GM19467 (cell line): ENCODE results near the gene CRAT.
"Not testable (repeated sequence)": the region's sequence is repeated elsewhere in the genome, so short reads cannot be mapped to it uniquely, and the experiment has no call there.

Experiments used
- ATAC-seq: cut with Tn5 transposase; IDR thresholded peaks from one replicate; pipeline ENCODE4 v1.9.1; 2021; ENCODE audit warnings: mild to moderate bottlenecking, moderate library complexity; ENCODE audit not compliant: unreplicated experiment

CRAT gene

DNA sequence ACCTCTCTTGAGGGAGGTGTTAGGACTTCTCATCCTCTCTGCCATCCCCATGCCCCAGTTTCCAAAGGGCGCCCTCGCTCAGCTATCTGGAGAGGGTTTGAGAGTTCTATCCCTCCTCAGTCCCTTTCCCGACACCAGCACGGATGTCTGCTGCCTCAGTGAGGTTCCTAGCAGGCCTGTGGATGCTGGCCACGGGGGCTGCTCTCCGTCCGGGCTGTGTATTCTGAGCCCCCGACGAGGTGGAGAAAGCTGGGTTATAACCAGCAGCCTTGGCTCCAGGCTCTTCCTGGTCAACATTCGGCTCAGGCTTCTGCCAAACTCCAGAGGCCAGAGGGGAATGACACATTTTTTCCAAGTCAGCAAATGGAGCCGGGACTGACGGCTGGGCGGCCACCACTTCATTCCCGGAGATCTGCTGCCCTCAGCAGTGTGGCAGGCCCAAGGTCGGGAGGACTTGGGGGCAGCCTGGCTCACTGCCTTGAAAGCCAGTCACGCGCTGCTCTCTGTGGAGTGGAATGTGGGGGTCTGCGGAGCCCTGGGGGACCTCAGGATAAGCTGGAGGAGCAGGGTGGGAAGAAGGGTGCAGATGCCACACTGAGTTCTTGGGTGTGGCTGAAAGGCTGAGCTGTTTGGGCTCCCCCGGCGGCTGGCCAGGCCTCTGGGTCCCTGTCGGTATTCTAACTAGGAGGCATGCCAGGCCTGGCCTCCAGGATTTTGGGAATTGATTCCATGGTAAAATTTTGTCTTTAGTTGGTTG lies 28.1 kb upstream of the CRAT start:
- no peak for ATAC-seq

DNA sequence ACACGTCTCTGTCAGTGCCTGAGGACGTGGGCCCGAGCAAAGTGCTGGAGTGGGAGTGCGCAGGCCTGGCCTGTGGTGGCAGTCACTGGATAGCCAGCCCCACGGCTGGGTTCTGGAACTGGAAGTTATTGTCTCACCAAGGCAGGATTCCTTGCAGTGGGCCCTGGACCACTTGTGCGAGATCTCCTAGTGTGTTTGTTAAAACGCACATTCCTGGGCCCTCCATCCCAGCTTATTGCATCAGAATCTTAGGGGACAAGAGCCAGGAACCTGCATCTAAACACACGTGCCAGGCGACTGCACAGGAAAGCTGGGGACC lies 27.5 kb upstream of the CRAT start:
- no peak for ATAC-seq

DNA sequence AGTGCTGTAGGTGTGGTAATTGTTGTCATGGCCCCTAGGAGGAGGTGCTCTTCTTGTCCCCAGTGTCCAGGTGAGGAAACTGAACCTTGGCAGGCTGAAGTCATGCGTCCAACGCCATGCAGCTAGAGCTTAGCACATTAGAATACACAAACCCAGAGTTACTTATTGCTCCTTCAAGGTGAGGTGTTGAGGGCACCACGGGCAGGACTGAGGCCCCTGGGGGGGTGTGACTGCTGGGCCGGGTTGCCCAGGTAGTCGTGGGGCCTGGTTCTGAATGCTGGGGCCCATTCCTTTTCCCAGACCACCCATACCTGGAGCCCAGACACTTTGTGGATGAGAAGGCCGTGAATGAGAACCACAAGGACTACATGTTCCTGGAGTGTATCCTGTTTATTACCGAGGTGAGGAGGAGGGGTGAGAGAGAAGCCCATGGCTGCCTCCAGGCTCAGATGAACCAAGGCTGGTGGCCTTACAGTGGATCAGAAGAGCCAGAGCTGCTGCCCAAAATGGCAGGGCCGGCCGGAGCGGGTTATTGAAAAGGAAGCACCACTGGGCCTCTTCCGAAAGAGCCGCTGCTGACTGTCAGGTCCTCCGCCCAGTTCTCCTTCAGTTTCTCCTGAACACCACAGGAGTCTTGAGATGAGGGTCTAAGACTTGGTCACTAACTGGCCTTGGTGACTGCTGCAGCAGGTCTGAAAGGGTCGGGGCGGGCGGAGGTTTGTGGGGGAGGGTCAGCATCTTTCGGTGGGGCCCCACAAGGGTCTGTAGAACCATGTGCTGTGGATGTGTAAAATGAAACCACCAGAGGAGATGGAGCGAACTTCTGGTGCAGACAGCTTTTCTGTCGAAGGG lies 26.9 kb upstream of the CRAT start:
- ATAC-seq, result no peak

DNA sequence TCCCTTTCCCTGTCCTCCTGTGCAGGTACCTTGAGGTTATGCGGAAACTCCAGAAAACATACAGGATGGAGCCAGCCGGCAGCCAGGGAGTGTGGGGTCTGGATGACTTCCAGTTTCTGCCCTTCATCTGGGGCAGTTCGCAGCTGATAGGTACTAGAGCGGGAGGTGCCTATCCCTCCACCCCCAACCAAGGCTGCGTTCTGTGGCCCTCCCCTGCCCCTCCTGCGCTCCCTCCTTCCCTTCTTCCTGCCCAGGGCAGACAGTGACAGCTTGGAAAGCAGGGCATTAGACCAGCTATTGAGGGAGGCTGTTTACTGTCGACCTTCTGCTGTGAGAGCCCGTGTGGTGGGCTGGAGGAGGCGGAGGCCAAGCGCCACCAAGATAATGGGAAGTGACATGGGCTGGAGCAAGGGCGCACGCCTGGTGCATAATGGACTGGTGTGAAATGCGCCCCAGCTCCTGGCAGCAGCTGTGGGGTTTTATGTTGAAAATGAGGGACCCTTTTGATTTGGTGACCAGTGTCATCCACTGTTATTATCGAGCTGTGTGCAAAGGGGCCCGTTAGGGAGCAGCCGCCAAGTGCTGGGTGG lies 25.9 kb upstream of the CRAT start:
- no peak for ATAC-seq

DNA sequence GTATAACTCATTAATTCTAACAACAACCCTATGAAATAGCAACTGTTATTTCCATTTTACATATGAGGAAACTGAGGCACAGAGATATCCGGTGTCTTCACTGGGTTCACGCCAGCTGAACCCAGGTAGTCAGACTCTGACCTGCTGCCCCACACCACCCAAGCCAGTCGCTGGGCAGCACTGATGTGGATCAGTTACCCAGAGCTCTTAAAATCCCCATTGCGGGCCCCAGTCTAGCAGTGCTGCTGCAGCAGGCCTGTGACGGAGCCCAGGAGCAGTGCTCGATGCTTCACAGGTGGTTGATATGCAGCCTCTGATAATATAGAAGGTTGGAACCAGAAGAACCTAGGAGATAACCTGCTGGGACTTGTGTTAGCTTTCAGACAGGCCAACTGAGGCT lies 24.9 kb upstream of the CRAT start:
- ATAC-seq, result no peak

DNA sequence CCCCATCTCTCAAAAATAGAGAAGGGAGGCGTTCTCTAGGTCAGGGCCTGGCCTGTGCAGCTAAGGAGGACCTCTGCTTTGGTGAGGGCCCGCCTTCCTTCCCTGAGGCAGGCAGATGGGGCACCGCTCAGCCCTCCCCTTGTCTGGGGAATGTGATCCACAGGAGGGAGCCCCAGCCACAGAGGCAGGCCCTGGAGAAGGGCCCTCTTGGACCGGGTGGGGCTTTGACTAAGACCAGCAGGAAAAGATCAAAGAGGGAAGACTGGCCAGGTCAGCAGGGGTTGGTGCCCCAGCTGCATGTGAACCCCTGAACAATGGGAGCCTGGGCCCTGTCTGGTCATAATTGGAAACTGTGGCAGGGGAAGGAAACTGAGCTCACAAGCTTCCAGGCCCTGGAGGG lies 22.5 kb upstream of the CRAT start:
- ATAC-seq, result no peak

GRCh38 chr9:129131300-129132145 lies 20.9 kb upstream of the CRAT start:
- peak; percentile 63 for ATAC-seq

GRCh38 chr9:129130791-129131190 lies 20.2 kb upstream of the CRAT start:
- no peak for ATAC-seq

DNA sequence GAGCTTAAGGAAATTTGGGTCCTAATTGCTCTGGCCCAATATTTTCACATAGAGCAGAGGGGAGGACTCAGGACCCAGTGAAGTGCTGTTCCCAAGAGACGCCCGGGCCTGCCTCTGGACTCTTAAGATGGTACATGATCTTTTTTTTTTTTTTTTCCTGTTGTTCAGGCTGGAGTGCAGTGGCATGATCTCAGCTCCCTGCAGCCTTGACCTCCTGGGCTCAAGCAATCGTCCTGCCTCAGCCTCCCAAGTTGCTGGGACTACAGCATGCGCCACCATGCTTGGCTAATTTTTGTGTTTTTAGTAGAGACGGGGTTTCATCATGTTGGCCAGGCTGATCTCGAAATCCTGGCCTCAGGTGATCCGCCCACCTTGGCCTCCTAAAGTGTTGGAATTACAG lies 19.7 kb upstream of the CRAT start:
- not testable (repeated sequence) for ATAC-seq

GRCh38 chr9:129128689-129129088 lies 18.1 kb upstream of the CRAT start:
- no peak for ATAC-seq

DNA sequence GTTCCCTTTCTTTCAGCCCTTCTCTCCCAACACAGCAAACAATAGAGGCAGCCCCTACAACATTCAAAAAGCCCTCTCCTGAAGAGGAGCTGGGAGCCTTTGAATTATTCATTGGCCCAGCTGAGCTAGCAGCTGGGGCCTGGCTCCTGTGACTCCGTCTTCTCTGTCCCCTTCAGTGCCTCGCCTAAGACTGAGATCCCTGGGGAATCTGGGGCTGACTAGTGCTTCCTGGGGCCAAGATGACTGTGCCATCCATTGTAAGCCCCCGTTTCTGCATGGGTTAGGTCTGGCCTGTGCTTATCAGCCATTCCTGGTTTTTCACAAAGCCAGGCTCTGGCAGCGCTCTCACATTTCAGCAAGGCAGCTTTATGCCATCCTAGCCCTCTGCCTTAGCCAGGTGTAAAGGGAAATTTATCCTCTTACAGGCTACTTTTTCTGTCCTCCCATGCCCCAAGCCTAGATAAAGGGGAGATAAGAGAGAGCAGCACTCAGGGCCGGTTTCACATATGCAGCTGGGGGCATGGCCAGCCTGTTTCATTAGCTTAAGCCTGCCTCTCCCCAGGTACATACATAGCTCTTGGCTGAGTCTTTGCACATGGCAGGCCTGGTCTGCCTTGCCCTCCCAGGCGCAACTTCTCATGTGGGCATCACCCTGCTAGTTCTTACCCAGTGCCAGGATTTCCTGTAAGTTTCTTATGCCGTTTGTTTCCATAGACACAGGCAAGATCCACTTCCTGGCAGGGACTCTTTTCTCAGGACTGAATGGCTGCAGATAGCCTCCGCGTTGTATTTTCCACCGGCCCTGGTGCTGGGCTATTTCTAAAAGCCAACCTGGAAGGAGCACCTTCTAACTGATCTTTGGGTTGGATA lies 16.4 kb upstream of the CRAT start:
- ATAC-seq, result no peak

DNA sequence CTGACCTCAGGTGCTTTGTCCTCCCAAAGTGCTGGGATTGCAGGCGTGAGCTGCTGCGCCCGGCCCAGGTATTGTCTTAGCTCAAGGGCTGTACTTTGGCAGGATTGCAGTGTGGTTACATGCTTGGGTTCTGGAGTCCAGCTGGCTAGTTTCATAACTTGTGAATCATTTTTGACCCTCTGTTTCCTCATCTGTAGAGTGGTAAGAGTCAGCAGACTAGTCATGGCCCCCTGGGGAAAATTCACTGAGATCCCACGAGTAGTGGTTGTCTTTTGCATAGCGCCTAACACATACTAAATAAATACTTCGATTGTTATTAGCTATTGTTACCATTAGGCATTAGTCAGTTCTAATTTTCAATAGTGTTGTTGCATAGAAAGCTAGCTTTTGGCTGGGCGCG lies 14.9 kb upstream of the CRAT start:
- no peak for ATAC-seq

DNA sequence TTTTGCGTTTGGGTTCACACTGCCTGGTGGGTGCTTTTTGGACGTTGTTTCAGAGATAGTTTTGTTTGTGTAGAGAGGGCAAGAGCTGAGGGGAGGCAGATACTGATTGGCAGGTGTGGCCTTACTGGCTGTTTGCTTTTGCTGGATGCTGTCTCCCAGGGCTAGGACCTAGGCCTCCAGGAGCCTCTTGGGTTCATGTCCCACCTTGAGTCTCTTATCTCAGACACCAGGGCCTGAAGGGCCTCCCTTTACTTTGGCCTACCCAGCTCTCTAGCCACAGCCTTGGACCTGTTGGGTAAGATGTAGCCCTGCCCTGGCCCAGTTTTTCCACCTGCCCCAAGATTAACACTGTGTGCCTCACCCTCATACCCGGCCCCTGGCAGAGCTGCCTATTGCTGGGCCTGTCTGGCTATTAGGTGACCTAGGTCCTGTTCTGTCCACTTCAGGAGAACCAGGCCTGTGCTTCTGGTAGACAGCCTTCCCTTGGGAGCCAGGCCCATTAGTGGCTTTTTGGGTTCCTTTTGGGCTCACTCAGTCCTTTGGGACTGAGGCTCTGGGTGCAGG lies 14.0 kb upstream of the CRAT start:
- no peak for ATAC-seq

DNA sequence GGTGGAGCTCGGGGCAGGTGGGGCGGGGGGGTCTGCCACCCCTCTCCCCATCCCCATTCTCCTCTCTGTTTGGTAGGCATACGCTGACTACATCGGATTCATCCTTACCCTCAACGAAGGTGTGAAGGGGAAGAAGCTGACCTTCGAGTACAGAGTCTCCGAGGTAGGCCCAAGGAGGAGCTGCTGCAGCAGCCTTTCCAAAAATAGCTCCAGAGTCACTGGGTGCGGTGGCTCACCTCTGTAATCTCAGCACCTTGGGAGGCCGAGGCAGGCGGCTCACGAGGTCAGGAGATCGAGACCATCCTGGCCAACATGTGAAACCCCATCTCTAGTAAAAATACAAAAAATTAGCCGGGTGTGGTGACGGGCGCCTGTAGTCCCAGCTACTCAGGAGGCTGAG lies 12.4 kb upstream of the CRAT start:
- not testable (repeated sequence) for ATAC-seq

DNA sequence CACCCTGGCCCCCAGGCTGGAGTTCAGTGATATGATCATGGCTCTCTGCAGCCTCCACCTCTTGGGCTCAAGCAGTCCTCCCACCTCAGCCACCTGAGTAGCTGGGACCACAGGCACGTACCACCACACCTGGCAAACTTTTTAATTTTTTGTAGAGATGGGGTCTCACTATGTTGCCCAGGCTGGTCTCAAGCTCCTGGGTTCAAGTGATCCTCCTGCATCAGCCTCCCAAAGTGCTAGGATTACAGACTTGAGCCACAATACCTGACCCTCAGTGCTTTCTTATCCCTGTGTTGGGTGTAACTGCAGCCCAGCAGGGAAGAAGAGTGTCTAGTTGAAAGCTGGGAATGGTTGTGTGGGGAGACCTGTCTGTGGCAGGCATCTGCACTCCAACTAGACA lies 11.5 kb upstream of the CRAT start:
- ATAC-seq, result no peak

- no peak for ATAC-seq
Measured at GRCh38 chr9:129121483-129121882, 10.9 kb upstream of the CRAT start.

DNA sequence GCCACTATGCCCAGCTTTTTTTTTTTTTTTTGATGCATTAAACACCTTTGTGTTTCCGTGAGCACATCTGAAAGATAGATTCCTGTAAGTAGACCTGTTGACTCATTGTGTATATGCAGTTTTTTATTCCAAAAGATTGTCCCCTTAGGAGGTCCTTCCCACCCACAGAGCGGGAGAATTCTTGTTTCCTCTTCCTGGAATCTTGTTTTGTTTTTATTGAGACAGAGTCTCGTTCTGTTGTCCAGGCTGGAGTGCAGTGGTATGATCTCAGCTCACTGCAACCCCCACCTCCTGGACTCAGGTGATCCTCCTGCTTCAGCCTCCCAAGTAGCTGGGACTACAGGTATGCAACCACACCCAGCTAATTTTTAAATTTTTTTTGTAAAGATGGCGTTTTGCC lies 8.2 kb upstream of the CRAT start:
- no peak for ATAC-seq

DNA sequence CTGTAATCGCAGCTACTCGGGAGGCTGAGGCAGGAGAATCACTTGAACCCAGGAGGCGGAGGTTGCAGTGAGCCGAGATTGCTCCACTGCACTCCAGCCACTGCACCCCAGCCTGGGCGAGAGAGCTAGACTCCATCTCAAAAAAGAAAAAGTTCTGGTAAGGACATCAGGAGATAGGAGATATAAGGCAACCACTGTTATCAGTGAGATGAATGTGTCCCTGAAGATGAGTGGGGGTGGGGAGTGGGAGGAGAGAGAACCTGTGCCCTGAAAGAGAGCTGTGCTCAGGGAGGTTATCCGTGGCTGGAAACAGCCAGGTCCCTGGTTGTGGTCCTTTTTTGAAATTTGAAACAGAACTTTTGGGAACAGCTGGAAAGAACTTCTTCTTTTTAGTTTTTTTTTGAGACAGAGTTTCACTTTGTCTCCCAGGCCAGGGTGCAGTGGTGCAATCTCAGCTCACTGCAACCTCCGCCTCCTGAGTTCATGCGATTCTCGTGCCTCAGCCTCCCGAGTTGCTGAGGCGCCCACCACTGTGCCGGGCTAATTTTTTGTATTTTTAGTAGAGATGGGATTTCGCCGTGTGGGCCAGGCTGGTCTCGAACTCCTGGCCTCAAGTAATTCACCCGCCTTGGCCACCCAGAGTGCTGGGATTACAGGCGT lies 3.2 kb upstream of the CRAT start:
- no peak for ATAC-seq

GRCh38 chr9:129112526-129112925 lies 1.9 kb upstream of the CRAT start:
- ATAC-seq, result not testable (repeated sequence)
